Right forelimb (tissue), 1 donor: ENCODE results near the gene C1orf159.
"Not testable (repeated sequence)": the region's sequence is repeated elsewhere in the genome, so short reads cannot be mapped to it uniquely, and the experiment has no call there.

Experiments
- DNase-seq: peaks from one replicate; pipeline ENCODE4 v3.0.0-alpha.2; 2018

The C1orf159 gene

GRCh38 chr1:1116701-1117468, 996 bp upstream of the C1orf159 start:
- no peak for DNase-seq

GRCh38 chr1:1115136-1115785, 628 bp downstream of the C1orf159 start:
- DNase-seq, result no peak

- DNase-seq, result no peak
Measured at GRCh38 chr1:1114431-1114830, 1.5 kb downstream of the C1orf159 start.

GRCh38 chr1:1112237-1112985, 3.5 kb downstream of the C1orf159 start:
- no peak for DNase-seq

GRCh38 chr1:1111516-1112236, 4.2 kb downstream of the C1orf159 start:
- DNase-seq, result no peak

- no peak for DNase-seq
Measured at GRCh38 chr1:1110561-1110971, 5.3 kb downstream of the C1orf159 start.

GRCh38 chr1:1109743-1110142, 6.1 kb downstream of the C1orf159 start:
- no peak for DNase-seq

- DNase-seq, result no peak
Measured at GRCh38 chr1:1106510-1107221, 9.2 kb downstream of the C1orf159 start.

- not testable (repeated sequence) for DNase-seq
Measured at GRCh38 chr1:1104152-1104551, 11.7 kb downstream of the C1orf159 start.

- no peak for DNase-seq
Measured at GRCh38 chr1:1101503-1101902, 14.4 kb downstream of the C1orf159 start.

- no peak for DNase-seq
Measured at GRCh38 chr1:1100296-1100695, 15.6 kb downstream of the C1orf159 start.

- no peak for DNase-seq
Measured at GRCh38 chr1:1099506-1100183, 16.2 kb downstream of the C1orf159 start.

- no peak for DNase-seq
Measured at GRCh38 chr1:1098681-1099421, 17.0 kb downstream of the C1orf159 start.

GRCh38 chr1:1096136-1096535, 19.8 kb downstream of the C1orf159 start:
- not testable (repeated sequence) for DNase-seq

- no peak for DNase-seq
Measured at GRCh38 chr1:1094981-1095380, 20.9 kb downstream of the C1orf159 start.

GRCh38 chr1:1093610-1093943, 22.3 kb downstream of the C1orf159 start:
- no peak for DNase-seq

GRCh38 chr1:1092894-1093609, 22.8 kb downstream of the C1orf159 start:
- DNase-seq, result no peak

GRCh38 chr1:1092149-1092855, 23.6 kb downstream of the C1orf159 start:
- no peak for DNase-seq

GRCh38 chr1:1091344-1092148, 24.3 kb downstream of the C1orf159 start:
- DNase-seq, result no peak
